ENCODE measurements around the gene KANSL1. TPM values are rescaled to one million over a fixed set of nuclear protein-coding genes. Genes with fewer than 3 reads are reported as not detected.

The KANSL1 gene
- total and polyA plus RNA-seq, 10 of the 15 experiments (the other 5 are each of a cell fraction or from before 2014, with no cell fraction given): 4.7 to 60.6 (median 28.0) TPM

GRCh38 chr17:46000292-46000691, 192.9 kb downstream of the KANSL1 start:
- DNase-seq (ENCODE audit: low read depth, low spot score) (no peak), ATAC-seq (no peak), FAIRE-seq (no peak)
- in situ Hi-C loops (cut with MboI): loop anchor here (5.0 kb wide), 2 partner anchors 217 to 267 kb away; no protein-coding TSS in a partner anchor
- Histone ChIP-seq H3K4me1 (ENCODE audit: control insufficient read depth, insufficient read depth, low read length) (no peaks in the 10 kb centered on the region), H3K9ac (ENCODE audit: control insufficient read depth, insufficient read depth, low read length) (no peak overlapping the region), H4K20me1 (ENCODE audit: control insufficient read depth, insufficient read depth) (no peaks in the 10 kb centered on the region), H3K27me3 (replicated peaks in 1 of 2; ENCODE audit: control insufficient read depth in 2 of 2, insufficient read depth in 2 of 2, low read length in 1 of 2) (no peaks in the 10 kb centered on the region), H3K36me3 (ENCODE audit: control insufficient read depth in 2 of 2, insufficient read depth in 2 of 2, low read length in 1 of 2) (no peaks in the 10 kb centered on the region), H3K4me3 (no peak overlapping the region), H3K79me2 (ENCODE audit: control insufficient read depth, insufficient read depth, low read length) (no peaks in the 10 kb centered on the region), H3K9me3 (replicated peaks; ENCODE audit: control insufficient read depth, insufficient read depth, low read length) (no peaks in the 10 kb centered on the region), H2AFZ (ENCODE audit: control insufficient read depth, low read depth, low read length) (no peak overlapping the region), H3K27ac (ENCODE audit: control insufficient read depth, insufficient read depth) (no peak overlapping the region), H3K4me2 (ENCODE audit: control insufficient read depth, insufficient read depth) (no peak overlapping the region)
- no peak for TF ChIP-seq DPF2 (IDR thresholded peaks at IDR 0.05)
- no peak for TF ChIP-seq E2F4 (IDR thresholded peaks at IDR 0.05; ENCODE audit: low read depth, low read length)
- TF ChIP-seq TCF7 (IDR thresholded peaks at IDR 0.05; ENCODE audit: borderline replicate concordance): no peak
- TF ChIP-seq IRF4 (IDR thresholded peaks at IDR 0.05; ENCODE audit: low read depth, low read length): no peak
- TF ChIP-seq SIN3A (IDR thresholded peaks at IDR 0.05; ENCODE audit: low read depth, low read length): no peak
- no peak for TF ChIP-seq NBN (IDR thresholded peaks at IDR 0.05)
- no peak for TF ChIP-seq EP300 (IDR thresholded peaks at IDR 0.05; ENCODE audit: borderline replicate concordance in 1 of 2, control insufficient read depth in 1 of 2, low read depth in 2 of 2, low read length in 2 of 2)
- no peak for TF ChIP-seq ZNF592 (IDR thresholded peaks at IDR 0.05)
- no peak for TF ChIP-seq TCF3 (IDR thresholded peaks at IDR 0.05; ENCODE audit: borderline replicate concordance, insufficient read depth, low read depth, low read length)
- no peak for TF ChIP-seq MAX (IDR thresholded peaks at IDR 0.05; ENCODE audit: low read depth, low read length)
- TF ChIP-seq CBX5 (IDR thresholded peaks at IDR 0.05; ENCODE audit: low read depth): no peak
- TF ChIP-seq RUNX3 (IDR thresholded peaks at IDR 0.05; ENCODE audit: low read length): no peak
- TF ChIP-seq ZZZ3 (IDR thresholded peaks at IDR 0.05; ENCODE audit: control insufficient read depth, insufficient read length, low read depth): no peak
- no peak for TF ChIP-seq TARDBP (IDR thresholded peaks at IDR 0.05; ENCODE audit: borderline replicate concordance)
- ChIA-PET POLR2A (no interaction called here), SMC1A (ENCODE audit: uncharacterized antibody, unreplicated experiment) (interaction anchor here (1.1 to 3.1 kb wide), 2 partner anchors 8 to 44 kb away, joined by 3 to 7 read pairs; no protein-coding TSS in a partner anchor), CTCF (interaction anchor here (0.8 to 6.4 kb wide), 4 partner anchors 59 to 287 kb away, joined by 3 to 65 read pairs (median 16); no protein-coding TSS in a partner anchor), RAD21 (ENCODE audit: unreplicated experiment) (interaction anchor here (2.3 kb wide), 1 partner anchor 212 kb away, joined by 13 read pairs; no protein-coding TSS in a partner anchor)
- BruUV-seq (replicated peaks): no TSS peak
- intact Hi-C loops (cut with micrococcal nuclease; ENCODE audit: unreplicated experiment): no loop called here
- WGBS (ENCODE audit: insufficient coverage, insufficient replicate concordance, low lambda C conversion rate, missing lambda C conversion rate): 46% methylated on average over 7 of the region's 7 CpGs
